SK-N-SH treated with all-trans-retinoic acid at 6 μM for 48 hours (cell line): ENCODE measurements around the gene SORCS2.

Experiments
- GLIS3 ChIP-seq: fragments of 250-450 bp; sonication (Bioruptor Pico); IDR thresholded peaks from 2 replicates; pipeline ENCODE4 v1.5.0; 2020; ENCODE audit warnings: mild to moderate bottlenecking, moderate library complexity
- ISL1 ChIP-seq: fragments of 250-450 bp; sonication (Bioruptor Pico); IDR thresholded peaks from 2 replicates; pipeline ENCODE4 v2.1.2; 2022; ENCODE audit warnings: mild to moderate bottlenecking, moderate library complexity
- PATZ1 ChIP-seq: fragments of 250-450 bp; sonication (Bioruptor Pico); IDR thresholded peaks from 2 replicates; pipeline ENCODE4 v1.8.0; 2020; ENCODE audit warnings: mild to moderate bottlenecking, moderate library complexity, borderline replicate concordance
- PPARA ChIP-seq: fragments of 250-450 bp; sonication (Bioruptor Pico); IDR thresholded peaks from 2 replicates; pipeline ENCODE4 v1.5.0; 2020; ENCODE audit warnings: mild to moderate bottlenecking, borderline replicate concordance
- ZFP3 ChIP-seq: fragments of 250-450 bp; sonication (Bioruptor Pico); IDR thresholded peaks from 2 replicates; pipeline ENCODE4 v1.5.0; 2020; ENCODE audit warnings: mild to moderate bottlenecking, moderate library complexity
- ZNF565 ChIP-seq: fragments of 450-650 bp; formaldehyde crosslinking; conservative IDR thresholded peaks from 2 replicates; pipeline ENCODE4 v1.5.0; 2020; ENCODE audit warnings: low read depth, mild to moderate bottlenecking, moderate library complexity

- TF ChIP-seq PATZ1 (CRISPR knock-in tag) (no peak), GLIS3 (CRISPR knock-in tag) (no peak), ZFP3 (CRISPR knock-in tag) (no peak), PPARA (no peak), ZNF565 (no peak), ISL1 (CRISPR knock-in tag) (no peak)
Observed at GRCh38 chr4:7648544-7649395, 456.4 kb downstream of the SORCS2 start.
